Activated T-cell treated with anti-CD3 and anti-CD28 coated beads, Interleukin-2, amount 50 U/mL, for 24 hours (primary cell): ENCODE results near the gene SFT2D2.

Experiments
- DNase-seq: peaks from one replicate; pipeline ENCODE4 v3.0.0-alpha.2; 2020
- H3K27ac Mint-ChIP-seq: 2 replicates; pipeline ENCODE4 v1.8.0; 2020; ENCODE audit warnings: mild to moderate bottlenecking, mixed read lengths
- H3K27me3 Mint-ChIP-seq: 2 replicates; pipeline ENCODE4 v1.8.0; 2020; ENCODE audit warnings: mixed read lengths
- H3K36me3 Mint-ChIP-seq: 2 replicates; pipeline ENCODE4 v1.8.0; 2020; ENCODE audit warnings: low read depth, mixed read lengths
- H3K4me1 Mint-ChIP-seq: 2 replicates; pipeline ENCODE4 v1.8.0; 2020; ENCODE audit warnings: low read depth, mixed read lengths
- H3K4me3 Mint-ChIP-seq: 2 replicates; pipeline ENCODE4 v1.8.0; 2020; ENCODE audit warnings: mild to moderate bottlenecking, moderate library complexity, mixed read lengths
- H3K9me3 Mint-ChIP-seq: 2 replicates; pipeline ENCODE4 v1.8.0; 2020; ENCODE audit warnings: mixed read lengths

The SFT2D2 gene

GRCh38 chr1:168235937-168236336, 10.1 kb downstream of the SFT2D2 start:
- no peak for DNase-seq
- peak overlapping the region; percentile 37 for H3K27ac Mint-ChIP-seq
- H3K4me3 Mint-ChIP-seq: peak overlapping the region; percentile 42
- H3K4me1 Mint-ChIP-seq: peaks cover 59% of the 10 kb centered on the region
- no peaks in the 10 kb centered on the region for H3K27me3 Mint-ChIP-seq
- H3K9me3 Mint-ChIP-seq: no peaks in the 10 kb centered on the region
- H3K36me3 Mint-ChIP-seq: peaks cover 97% of the 10 kb centered on the region

DNA sequence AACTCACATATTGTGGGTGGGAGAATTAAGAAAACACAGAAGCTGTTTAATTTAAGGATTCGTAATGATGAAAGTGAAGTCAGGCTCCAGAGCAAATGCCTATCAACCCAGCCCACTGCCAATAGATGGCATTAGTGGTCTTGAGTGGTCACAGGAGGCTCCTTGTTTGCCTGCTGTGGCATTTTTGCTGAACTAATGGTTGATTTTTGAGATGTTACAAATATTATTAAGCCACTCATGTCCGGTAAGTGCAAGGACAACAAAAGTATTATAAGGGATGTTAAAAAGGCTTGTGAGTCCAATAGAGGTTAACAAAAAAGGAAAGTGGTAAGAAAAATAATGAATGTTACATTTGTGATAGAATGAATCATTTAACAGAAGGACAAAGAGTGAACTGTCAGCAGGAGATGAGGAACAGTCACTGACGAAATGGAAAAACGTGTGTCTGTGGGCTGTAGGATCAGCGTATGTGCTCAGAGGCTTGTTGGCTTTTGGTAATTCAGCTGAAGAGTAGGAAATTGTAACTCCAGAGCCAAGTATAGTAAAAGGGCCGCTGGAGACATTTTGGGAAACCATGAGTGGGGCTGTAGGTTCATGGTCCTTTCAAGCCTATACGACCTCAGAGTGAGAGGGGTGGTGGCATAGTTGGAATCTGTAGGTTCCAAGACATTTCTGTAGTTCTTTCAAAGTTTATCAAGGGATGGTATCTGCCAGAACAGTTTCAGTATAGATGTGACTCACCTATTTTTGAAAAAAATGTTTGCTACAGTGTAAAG, 11.2 kb downstream of the SFT2D2 start:
- Mint-ChIP-seq H3K4me3 (peak overlapping the region; percentile 43), H3K27me3 (no peaks in the 10 kb centered on the region), H3K36me3 (peaks cover 96% of the 10 kb centered on the region), H3K27ac (peak overlapping the region; percentile 94), H3K4me1 (peaks cover 54% of the 10 kb centered on the region), H3K9me3 (no peaks in the 10 kb centered on the region)
- DNase-seq: peak; percentile 42

- DNase-seq: no peak
- Mint-ChIP-seq H3K4me1 (peaks cover 44% of the 10 kb centered on the region), H3K27me3 (no peaks in the 10 kb centered on the region)
Observed at GRCh38 chr1:168243198-168243597, 17.4 kb downstream of the SFT2D2 start.

DNA sequence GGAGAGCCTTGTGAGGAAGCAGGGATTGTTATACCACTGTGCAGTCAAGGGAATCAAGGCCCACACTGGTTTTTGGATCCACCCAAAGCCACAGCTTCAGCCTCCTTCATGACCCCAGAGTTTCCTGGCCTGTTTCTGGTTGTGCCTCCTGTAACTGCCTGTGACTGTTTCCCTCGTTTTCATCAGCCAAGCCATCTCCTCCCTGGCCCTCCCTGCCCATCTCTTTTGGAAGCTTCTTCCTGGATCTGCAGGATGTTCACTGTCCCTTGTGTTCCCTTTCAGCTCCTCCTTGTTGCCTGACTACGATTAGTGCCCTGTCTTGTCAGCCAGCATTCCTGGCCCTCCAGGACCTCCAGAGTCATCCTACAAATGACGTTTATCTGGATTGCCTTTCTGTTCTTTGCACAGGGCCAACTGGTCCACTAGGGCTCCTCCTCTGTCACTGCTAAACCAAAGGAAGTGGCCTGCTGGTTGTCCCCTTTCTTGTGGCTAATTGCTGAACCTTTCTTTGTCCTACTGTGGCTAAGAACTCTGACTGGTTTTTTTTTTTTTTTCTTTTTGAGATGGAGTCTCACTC, 17.9 kb downstream of the SFT2D2 start:
- Mint-ChIP-seq H3K27me3 (no peaks in the 10 kb centered on the region), H3K36me3 (peaks cover 96% of the 10 kb centered on the region), H3K4me3 (no peak overlapping the region), H3K4me1 (peaks cover 48% of the 10 kb centered on the region), H3K9me3 (no peaks in the 10 kb centered on the region), H3K27ac (peak overlapping the region; percentile 64)
- DNase-seq: no peak

More at GRCh38 chr1:168243198-168243597, 17.4 kb downstream of the SFT2D2 start:
- Mint-ChIP-seq H3K36me3 (peaks cover 95% of the 10 kb centered on the region), H3K27ac (no peak overlapping the region), H3K9me3 (no peaks in the 10 kb centered on the region), H3K4me3 (no peak overlapping the region)

DNA sequence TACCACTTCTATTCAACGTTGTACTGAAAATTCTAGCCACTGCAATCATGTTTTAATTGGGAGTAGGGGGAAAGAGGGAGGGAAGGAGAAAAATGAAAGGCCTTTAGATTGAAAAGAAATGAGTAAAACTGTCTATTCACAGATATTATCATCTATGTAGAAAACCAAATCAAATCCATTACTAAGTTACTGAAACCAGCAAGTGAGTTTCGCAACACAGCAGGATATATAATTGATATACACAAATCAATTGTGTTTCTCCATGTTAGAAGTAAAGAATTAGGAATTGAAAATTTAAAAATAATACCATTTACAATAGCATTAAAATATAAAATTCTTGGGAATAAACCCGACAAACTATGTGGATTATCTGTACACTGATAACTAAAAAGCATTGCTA, 19.2 kb downstream of the SFT2D2 start:
- H3K9me3 Mint-ChIP-seq: no peaks in the 10 kb centered on the region
- H3K4me3 Mint-ChIP-seq: no peak overlapping the region
- peaks cover 50% of the 10 kb centered on the region for H3K4me1 Mint-ChIP-seq
- no peaks in the 10 kb centered on the region for H3K27me3 Mint-ChIP-seq
- no peak for DNase-seq
- H3K36me3 Mint-ChIP-seq: peaks cover 95% of the 10 kb centered on the region
- H3K27ac Mint-ChIP-seq: peak overlapping the region; percentile 57

DNA sequence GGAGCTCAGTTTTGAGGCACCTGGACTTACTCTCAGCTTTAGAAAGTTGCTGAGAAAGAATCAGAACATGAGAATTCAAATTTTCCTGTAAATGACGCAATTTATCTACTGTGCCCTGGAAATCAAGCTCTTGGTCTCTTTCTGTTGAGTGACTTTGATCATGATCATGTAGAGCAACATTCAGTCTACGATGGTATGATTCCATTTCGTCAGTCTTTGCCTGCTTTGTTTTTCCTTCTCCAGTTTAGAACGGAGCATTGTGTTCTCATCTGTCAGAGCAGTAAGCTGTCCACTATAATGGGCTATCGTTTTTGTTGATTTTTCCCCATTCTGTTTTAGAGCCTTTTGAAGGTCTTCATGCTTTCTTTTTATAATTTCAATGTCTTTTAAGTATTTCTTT, 20.7 kb downstream of the SFT2D2 start:
- Mint-ChIP-seq H3K36me3 (peaks cover 95% of the 10 kb centered on the region), H3K4me3 (no peak overlapping the region), H3K4me1 (peaks cover 54% of the 10 kb centered on the region), H3K9me3 (no peaks in the 10 kb centered on the region), H3K27me3 (no peaks in the 10 kb centered on the region), H3K27ac (peak overlapping the region; percentile 31)
- no peak for DNase-seq

- Mint-ChIP-seq H3K4me1 (peaks cover 28% of the 10 kb centered on the region), H3K9me3 (peaks cover 10% of the 10 kb centered on the region), H3K36me3 (peaks cover 91% of the 10 kb centered on the region), H3K27ac (no peak overlapping the region), H3K27me3 (no peaks in the 10 kb centered on the region), H3K4me3 (no peak overlapping the region)
- DNase-seq: no peak
Observed at GRCh38 chr1:168252204-168252733, 26.5 kb downstream of the SFT2D2 start.

DNA sequence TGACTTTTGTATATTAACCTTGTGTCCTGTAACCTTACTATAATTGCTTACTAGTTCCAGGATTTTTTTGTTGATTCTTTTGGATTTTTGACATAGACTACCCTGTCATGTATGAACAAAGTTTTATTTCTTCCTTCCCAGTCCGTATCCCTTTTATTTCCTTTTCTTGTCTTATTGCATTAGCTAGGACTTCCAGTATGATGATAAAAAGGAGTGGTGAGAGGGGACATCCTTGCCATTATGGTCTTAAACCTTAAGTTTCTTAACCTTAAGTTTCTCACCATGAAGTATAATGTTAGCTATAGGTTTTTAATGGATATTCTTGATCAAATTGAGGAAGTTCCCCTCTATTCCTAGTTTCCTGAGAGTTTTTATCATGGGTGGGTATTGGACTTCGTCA, 30.4 kb downstream of the SFT2D2 start:
- Mint-ChIP-seq H3K4me1 (peaks cover 22% of the 10 kb centered on the region), H3K4me3 (no peak overlapping the region), H3K9me3 (peaks cover 10% of the 10 kb centered on the region), H3K27me3 (no peaks in the 10 kb centered on the region), H3K27ac (no peak overlapping the region), H3K36me3 (peaks cover 71% of the 10 kb centered on the region)
- no peak for DNase-seq

DNA sequence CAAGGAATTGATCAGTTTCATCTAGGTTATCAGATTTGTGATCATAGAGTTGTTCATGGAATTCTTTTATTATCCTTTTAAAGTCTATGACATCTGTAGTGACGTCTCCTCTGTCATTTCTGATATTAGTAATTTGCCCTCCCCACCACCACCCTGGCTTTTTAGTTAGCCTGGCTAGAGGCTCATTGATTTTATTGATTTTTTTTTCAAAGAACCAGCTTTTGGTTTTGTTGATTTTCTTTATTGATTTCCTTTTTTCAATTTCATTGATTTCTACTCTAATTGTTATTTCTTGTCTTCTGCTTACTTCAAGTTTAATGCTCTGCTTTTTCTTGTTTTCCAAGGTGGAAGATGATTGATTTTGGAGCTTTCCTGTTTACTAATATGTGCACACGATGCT, 31.6 kb downstream of the SFT2D2 start:
- peaks cover 10% of the 10 kb centered on the region for H3K9me3 Mint-ChIP-seq
- DNase-seq: no peak
- H3K4me3 Mint-ChIP-seq: no peak overlapping the region
- no peak overlapping the region for H3K27ac Mint-ChIP-seq
- H3K36me3 Mint-ChIP-seq: peaks cover 68% of the 10 kb centered on the region
- peaks cover 21% of the 10 kb centered on the region for H3K4me1 Mint-ChIP-seq
- H3K27me3 Mint-ChIP-seq: no peaks in the 10 kb centered on the region

- no peaks in the 10 kb centered on the region for H3K27me3 Mint-ChIP-seq
- H3K36me3 Mint-ChIP-seq: peaks cover 68% of the 10 kb centered on the region
- H3K4me1 Mint-ChIP-seq: peaks cover 19% of the 10 kb centered on the region
- peaks cover 14% of the 10 kb centered on the region for H3K9me3 Mint-ChIP-seq
- H3K27ac Mint-ChIP-seq: no peak overlapping the region
- no peak overlapping the region for H3K4me3 Mint-ChIP-seq
- DNase-seq: no peak
Observed at GRCh38 chr1:168259567-168259966, 33.8 kb downstream of the SFT2D2 start.

DNA sequence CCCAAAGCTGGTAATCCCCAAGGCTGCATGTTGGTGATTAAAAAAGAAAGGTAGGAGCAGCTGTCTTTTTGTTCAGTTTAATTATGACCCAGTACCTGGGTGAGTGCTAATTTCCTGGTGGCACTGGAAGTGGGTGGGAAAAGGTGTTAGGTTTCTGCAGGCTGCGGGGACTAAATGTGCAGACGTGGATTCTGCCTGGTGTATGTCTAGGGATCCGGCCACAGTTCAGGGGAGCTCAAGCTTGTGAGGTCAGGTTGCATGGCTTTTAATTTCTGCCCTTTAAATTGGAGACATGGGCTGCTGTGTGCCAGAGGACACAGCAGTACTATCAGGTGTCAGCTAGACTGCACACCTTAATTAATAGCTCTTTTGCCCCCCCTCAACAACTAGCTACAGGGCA, 34.6 kb downstream of the SFT2D2 start:
- no peak overlapping the region for H3K27ac Mint-ChIP-seq
- peaks cover 11% of the 10 kb centered on the region for H3K9me3 Mint-ChIP-seq
- H3K4me3 Mint-ChIP-seq: no peak overlapping the region
- H3K4me1 Mint-ChIP-seq: peaks cover 19% of the 10 kb centered on the region
- H3K36me3 Mint-ChIP-seq: peaks cover 65% of the 10 kb centered on the region
- no peaks in the 10 kb centered on the region for H3K27me3 Mint-ChIP-seq
- DNase-seq: no peak

DNA sequence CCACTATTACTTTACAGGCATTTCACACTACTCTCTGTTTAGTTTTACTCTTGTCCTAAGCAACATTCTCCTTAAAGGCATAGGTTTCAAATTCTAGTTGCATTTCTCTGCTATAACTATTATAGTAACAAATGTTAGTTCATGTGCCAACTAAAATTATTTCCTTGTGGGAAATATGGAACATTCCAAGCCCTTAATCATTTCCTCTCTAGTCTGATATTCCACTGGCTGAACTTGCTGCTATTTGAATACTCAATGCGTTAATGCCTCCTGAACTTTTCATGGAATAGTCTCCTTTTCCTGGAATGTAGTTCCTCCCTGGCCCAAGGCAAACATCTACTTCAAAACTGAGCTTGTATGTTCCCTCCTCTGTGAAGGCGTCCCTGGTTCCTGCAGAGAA, 35.6 kb downstream of the SFT2D2 start:
- Mint-ChIP-seq H3K9me3 (peaks cover 4% of the 10 kb centered on the region), H3K4me3 (no peak overlapping the region), H3K27me3 (no peaks in the 10 kb centered on the region), H3K36me3 (peaks cover 59% of the 10 kb centered on the region), H3K27ac (no peak overlapping the region), H3K4me1 (peaks cover 19% of the 10 kb centered on the region)
- DNase-seq: no peak

DNA sequence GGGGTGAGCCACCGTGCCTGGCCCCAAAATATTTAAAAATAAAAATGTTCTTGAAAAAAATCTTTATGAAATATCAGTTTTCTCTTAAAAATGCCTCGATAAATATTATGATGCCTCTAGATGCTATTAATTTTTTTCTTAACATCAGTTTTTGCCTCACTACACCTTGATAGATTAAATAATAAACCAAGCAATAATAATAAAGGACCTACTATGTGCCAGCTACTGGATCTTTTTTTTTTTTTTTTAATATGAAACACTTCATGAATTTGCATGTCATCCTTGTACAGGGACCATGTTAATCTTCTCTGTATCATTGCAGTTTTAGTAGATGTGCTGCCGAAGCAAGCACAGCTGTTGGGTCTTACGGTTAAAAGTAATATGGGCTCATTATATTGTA, 37.3 kb downstream of the SFT2D2 start:
- DNase-seq: no peak
- peaks cover 43% of the 10 kb centered on the region for H3K36me3 Mint-ChIP-seq
- H3K4me1 Mint-ChIP-seq: peaks cover 17% of the 10 kb centered on the region
- H3K9me3 Mint-ChIP-seq: peaks cover 4% of the 10 kb centered on the region
- no peak overlapping the region for H3K27ac Mint-ChIP-seq
- H3K4me3 Mint-ChIP-seq: no peak overlapping the region
- no peaks in the 10 kb centered on the region for H3K27me3 Mint-ChIP-seq

- Mint-ChIP-seq H3K27me3 (no peaks in the 10 kb centered on the region), H3K4me3 (no peak overlapping the region), H3K4me1 (peaks cover 17% of the 10 kb centered on the region), H3K9me3 (peaks cover 4% of the 10 kb centered on the region), H3K27ac (no peak overlapping the region), H3K36me3 (peaks cover 38% of the 10 kb centered on the region)
- no peak for DNase-seq
Observed at GRCh38 chr1:168264296-168264695, 38.5 kb downstream of the SFT2D2 start.

DNA sequence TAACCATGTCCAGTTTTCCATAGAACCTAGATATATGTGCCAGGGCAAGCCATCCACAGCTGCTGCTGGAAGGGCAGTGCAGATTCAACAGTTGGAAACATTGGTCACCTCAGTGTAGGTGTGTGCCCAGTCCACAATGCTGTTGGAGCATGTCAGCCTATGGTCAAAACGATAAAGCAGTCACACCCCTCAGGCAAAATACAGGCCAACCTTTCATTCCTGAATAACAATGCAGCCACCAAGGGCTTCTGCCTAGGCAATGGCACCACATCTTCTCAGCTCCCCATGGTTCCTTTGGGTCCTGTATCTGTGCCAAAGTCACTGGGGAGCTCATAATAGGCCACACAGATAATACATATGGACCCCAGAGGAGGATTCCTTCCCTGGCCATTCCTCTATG, 39.8 kb downstream of the SFT2D2 start:
- no peak for DNase-seq
- Mint-ChIP-seq H3K27ac (no peak overlapping the region), H3K36me3 (peaks cover 34% of the 10 kb centered on the region), H3K27me3 (no peaks in the 10 kb centered on the region), H3K9me3 (peaks cover 4% of the 10 kb centered on the region), H3K4me3 (no peak overlapping the region), H3K4me1 (peaks cover 9% of the 10 kb centered on the region)
